HG03139 (cell line): ENCODE data around the gene C4orf33.
"Not testable (repeated sequence)": the region's sequence is repeated elsewhere in the genome, so short reads cannot be mapped to it uniquely, and the experiment has no call there.

Experiments used
- ATAC-seq: cut with Tn5 transposase; IDR thresholded peaks from one replicate; pipeline ENCODE4 v1.9.1; 2021; ENCODE audit not compliant: unreplicated experiment

Gene C4orf33

DNA sequence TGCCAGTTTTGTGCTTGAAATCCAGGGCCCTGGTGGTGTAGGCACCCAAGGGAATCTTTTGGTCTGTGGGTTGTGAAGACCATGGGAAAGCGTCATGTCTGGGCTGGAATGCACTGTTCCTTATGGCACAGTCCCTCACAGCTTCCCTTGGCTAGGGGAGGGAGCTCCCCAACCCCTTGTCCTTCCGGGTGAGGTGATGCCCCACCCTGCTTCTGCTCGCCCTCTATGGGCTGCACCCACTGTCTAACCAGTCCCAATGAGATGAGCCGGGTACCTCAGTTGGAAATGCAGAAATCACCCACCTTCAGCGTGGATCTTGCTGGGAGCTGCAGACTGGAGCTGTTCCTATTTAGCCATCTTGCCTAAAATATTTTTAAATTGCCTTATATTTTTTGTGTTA lies 30.7 kb downstream of the C4orf33 start:
- ATAC-seq: not testable (repeated sequence)

DNA sequence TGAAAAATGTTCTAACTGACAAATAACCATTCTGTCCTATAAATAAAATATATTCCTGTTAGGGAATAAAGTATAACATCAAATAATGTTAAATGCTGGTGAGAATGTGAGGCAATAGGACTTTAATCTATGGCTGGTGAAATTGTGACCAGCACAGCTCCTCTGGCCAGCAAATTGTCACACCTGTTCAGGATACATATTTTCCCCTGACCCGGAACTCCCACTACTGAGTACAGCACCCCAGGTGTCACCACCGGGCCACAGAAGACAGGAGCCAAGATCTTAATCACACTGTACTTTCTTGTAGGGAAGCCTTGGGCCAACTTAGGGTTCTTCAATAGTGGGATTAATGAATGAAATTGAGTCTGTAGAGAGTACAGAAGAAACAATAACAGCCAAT lies 33.2 kb downstream of the C4orf33 start:
- ATAC-seq: no peak

GRCh38 chr4:129131343-129131742 lies 35.4 kb downstream of the C4orf33 start:
- no peak for ATAC-seq

DNA sequence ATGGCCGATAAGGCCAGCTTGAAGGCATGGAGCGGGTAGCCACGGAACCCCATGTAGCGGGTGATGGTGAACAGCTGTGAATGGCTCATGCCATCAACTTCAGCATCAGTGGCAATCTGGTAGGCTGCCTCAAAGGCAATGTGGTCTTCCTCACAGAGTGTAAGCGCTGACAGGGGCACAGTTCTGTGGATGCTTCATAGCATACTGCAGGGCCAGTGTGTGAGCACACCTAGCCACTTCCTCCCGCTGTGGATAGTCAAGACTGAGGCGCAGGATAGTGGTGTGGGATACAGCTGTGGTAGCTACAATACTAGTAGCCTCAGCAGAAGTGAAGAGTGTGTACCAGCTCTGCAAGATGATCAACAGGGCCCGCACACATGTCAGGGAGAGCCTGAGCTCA lies 40.5 kb downstream of the C4orf33 start:
- no peak for ATAC-seq

DNA sequence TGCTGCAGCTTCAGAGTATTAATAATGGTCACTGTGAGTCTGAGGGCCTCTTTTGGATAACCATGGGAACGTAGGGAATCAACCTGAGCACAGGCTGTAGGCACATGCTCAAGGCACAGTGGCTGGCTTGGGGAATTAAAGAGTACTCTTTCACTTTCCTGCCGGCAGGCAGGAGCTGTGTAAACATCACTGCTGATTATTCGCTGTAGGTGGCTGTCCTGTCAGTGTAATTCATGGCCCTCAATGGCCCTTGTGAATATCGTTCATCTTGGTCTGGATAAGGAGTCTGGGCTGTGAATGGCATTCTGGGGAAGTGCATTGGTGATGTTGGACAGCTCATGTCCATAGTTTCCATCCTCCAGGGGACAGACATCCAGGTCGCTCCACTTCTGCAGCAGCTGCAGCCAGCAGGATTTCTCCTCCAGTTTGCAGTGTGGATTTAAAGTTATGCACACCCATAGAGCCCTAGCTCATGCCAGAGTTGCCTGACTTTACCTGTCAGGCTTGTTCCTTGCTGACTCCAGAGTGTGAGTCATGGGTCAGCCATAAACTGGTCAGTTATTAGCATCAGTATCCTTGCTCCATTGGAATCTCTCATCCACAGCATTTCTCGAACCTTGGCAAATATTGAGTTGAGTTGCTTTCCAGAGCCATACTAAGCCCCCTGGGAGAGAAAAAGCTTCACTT lies 43.0 kb downstream of the C4orf33 start:
- no peak for ATAC-seq

GRCh38 chr4:129140521-129140920 lies 44.6 kb downstream of the C4orf33 start:
- no peak for ATAC-seq

DNA sequence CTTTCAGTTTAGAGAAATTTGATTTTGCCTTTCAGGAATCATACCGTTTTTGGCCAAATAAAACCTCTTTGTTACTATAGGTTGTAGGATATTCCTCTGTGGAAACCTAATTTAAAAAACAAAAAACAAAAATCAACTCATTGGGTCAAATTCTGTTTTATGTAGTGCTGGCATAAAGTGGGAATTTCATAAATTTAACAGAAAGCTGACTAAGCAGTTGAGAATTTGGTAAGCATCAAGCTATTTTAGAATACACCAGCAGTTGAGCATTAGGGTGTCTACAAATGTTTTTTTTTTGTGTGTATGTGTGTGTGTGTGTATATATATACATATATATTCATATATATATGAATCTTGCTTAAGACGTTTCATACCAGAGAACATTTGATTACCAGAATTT lies 47.4 kb downstream of the C4orf33 start:
- no peak for ATAC-seq

DNA sequence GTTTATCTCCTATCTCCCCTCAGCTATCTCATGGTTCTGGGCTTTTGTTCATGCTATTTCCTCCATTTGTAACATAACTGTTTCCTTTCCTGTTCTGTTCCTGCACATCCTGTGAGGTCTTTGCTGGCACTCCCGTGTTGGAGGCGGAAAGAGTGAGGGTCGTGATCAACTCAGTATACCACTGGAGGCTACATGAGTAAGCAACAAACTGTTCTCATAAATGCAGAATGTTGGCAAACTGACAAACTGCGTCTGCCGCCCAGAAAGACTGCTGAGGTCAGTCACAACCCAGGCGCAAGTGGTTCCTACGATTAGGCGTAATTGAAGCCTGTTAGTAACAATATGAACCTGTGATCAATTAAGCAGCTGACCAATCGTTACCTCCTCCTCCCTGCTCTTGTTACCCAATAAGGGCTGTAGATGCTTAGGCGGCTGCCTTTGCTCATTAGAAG lies 48.8 kb downstream of the C4orf33 start:
- no peak for ATAC-seq

DNA sequence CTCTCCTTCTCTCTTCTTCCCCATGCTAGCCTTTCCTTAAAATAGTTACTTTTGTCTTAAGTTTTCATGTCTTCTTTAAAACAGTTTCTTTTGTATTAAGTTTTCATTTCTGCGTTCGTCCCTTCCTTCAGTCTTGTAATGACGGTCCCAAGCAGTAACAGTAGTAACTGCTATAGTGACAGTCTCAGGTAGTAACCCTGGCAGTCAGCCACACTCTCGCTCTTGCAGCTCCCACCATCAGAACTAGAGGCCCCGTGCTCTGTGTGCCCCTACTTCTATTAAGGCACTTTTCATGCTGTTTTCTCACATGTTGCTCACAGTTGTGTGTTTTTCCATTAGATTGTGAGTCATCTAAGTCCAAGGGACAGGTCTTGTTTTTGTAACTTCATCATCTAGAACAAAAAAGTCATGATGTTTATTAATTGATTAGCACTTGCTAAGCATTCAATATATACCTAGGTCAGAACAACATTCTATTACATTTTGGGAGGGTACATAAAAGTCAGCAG lies 49.3 kb downstream of the C4orf33 start:
- ATAC-seq: no peak

DNA sequence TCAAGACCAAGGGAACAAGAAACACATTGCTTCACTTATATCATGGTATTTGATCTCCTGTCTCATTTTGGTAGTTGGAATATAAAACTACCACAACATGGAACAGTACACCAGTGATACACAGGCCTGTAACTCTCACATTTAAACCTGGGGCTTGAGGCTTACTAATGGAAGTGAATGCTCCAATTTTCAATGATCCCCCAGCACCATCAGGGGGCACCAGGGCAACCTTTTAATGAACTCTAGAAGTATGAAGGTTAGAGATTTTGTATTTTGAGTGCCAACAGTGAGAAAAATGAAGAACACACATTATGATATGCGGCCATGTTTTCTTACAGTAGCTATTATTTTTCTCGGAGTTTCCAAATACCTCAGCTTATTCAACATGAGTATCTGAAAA lies 50.7 kb downstream of the C4orf33 start:
- ATAC-seq: no peak

- no peak for ATAC-seq
These were observed 52.9 kb downstream of the C4orf33 start for GRCh38 chr4:129148892-129149291.

- ATAC-seq: no peak
These were observed 54.0 kb downstream of the C4orf33 start for GRCh38 chr4:129149906-129150305.

DNA sequence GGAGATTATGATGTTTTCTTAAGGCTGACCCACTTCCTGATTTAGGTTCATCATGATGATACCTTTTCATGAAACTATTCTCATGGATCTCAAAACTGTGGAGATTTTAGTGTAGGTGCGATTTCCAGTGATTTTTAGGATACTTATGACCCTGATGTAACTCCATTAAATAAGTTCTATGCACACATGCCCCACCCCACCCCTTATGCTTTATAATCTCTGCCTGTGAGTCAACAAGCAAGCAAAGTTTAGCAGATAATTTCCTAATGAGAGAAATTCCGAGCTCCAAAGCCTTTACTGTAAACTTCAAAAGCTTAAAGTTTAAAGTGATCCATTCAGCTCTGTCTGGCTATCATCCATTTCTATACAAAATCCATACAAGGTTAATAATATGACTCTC lies 56.4 kb downstream of the C4orf33 start:
- no peak for ATAC-seq

- no peak for ATAC-seq
These were observed 57.7 kb downstream of the C4orf33 start for GRCh38 chr4:129153700-129154099.

DNA sequence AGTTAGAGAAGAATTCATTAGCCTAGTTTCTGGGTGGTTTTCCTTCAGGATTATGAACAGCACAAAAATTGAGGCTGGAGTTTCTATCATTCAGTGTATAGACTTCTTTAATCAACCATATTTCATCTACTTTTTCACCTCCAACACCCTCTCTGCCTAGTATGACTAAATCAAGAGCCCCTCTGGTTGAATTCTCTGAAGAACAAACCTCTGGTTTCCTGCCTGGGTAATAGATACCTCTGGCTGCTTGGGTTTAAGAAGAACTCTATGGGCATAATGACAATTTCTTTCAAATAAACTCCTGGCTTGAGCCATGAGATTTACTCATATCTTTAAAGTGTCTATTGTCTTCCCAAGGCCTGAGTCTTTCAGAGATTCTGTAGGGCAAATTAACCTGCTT lies 66.5 kb downstream of the C4orf33 start:
- ATAC-seq: no peak

- ATAC-seq: no peak
These were observed 67.5 kb downstream of the C4orf33 start for GRCh38 chr4:129163427-129163826.

DNA sequence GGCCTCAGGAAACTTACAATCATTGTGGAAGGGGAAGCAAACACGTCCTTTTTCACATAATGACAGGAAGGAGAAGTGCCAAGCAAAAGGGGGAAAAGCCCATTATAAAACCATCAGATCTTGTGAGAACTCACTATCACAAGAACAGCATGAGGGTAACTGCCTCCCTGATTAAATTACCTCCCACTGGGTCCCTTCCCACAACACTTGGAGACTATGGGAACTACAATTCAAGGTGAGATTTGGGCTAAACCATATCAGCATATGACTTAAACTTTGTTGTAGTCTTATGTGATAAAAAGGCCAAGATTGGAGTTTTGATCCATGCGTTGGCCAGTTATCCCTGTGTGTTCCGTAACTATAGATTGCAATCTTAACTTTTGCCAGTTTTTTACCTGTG lies 68.3 kb downstream of the C4orf33 start:
- ATAC-seq: no peak
